GM08714 (cell line): Measurements from ENCODE around the gene SYNDIG1.

Source experiments
- H3K4me3 ChIP-seq: fragments of 200-500 bp; sonication (Bioruptor generic); 2 replicates; pipeline ENCODE4 v1.5.1; 2014; ENCODE audit warnings: mild to moderate bottlenecking, low read length, inconsistent platforms
- ZNF274 ChIP-seq: IDR thresholded peaks from 2 replicates; pipeline ENCODE4 v1.6.1; 2012; ENCODE audit warnings: mild to moderate bottlenecking, low read depth, low read length

Gene SYNDIG1

DNA sequence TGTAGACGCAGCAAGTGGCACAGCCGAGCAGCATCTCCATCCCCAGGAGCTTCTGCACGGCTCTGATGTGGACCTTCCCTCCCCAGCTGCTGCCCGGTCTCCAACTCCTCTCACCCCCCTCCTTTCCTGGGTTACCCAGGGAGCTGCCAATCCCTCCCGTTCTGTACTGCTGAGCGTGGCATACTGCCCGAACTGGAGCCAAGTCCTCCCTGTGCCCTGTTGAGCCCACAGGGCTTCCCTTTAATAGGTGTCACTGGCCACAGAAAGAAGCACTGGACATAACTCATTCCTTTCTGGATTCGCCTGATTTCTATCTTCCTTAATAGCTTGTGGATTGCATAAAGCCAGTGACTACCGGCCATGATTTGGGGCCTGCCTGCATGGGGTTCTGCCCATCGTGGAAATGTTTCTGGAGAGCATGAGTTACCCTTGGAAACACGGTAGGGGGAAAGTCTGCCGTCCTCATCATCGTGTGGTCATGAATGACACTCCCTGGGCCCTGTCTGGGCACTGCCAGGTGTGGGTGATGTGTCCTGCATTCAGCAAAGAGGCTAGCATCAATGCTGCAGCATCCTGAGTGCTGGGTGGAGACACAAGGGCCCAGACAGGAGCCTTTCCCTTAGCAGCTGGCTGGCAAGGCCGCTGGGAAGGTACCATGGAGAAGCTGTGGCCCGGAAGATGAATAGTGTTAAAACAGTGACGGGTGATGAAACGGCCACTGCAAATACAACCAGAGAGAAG, 189.7 kb downstream of the SYNDIG1 start:
- no peak for TF ChIP-seq ZNF274

DNA sequence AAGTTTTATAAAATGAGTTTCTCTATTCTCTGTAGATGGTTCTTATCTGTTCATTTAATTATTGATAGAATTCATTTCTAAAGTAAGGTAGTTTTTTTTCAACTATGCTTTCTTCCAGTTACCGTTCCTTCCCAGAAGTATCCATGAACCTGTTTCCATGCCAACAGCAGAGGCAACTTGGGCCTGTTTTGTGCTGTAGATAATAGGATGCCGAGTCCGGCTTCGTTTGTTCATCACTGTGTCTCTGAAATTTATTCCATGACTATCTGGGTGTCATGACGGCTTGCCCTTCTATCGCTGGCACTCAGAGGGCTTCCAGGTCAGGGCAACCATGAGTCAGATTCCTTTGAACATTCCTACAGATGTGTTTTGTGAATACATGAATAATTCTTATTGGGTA, 190.4 kb downstream of the SYNDIG1 start:
- TF ChIP-seq ZNF274: no peak
- H3K4me3 ChIP-seq: no peak overlapping the region

More for the DNA sequence above, 189.7 kb downstream of the SYNDIG1 start:
- no peak overlapping the region for H3K4me3 ChIP-seq

- H3K4me3 ChIP-seq: no peak overlapping the region
- no peak for TF ChIP-seq ZNF274
Observed at GRCh38 chr20:24660651-24661050, 191.2 kb downstream of the SYNDIG1 start.

GRCh38 chr20:24661255-24661654, 191.8 kb downstream of the SYNDIG1 start:
- no peak overlapping the region for H3K4me3 ChIP-seq
- TF ChIP-seq ZNF274: no peak

- H3K4me3 ChIP-seq: no peak overlapping the region
- no peak for TF ChIP-seq ZNF274
Observed at GRCh38 chr20:24662322-24662721, 192.9 kb downstream of the SYNDIG1 start.

DNA sequence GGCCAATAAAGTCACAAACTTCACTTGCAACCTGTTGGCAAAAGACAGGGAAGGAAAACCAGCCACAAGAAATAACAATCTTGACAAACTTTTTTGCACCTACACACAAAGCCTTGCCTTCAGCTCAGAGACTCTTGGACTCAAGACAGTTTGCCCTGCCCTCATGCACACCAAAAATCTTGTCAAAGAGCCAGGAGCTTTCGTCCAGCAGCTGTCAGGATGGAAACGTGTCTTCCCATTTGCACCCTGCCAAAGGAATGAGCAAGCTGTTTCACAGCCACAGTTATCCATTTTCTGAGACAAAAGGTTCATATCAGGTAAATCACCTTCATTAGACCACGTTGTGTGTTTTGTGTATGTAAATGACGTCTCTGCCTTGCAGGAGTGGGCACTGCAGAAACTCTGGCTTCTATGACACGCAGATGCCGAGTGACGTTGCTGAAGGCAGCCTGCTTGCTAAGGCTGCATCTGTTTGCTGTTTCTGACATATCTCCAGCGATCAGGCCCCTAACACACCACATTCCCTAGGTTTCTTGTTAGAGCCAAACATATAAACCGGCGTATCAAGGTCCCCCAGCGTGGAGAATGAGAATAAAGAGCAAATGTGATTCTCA, 193.4 kb downstream of the SYNDIG1 start:
- no peak overlapping the region for H3K4me3 ChIP-seq
- no peak for TF ChIP-seq ZNF274

- TF ChIP-seq ZNF274: no peak
- no peak overlapping the region for H3K4me3 ChIP-seq
Observed at GRCh38 chr20:24663496-24663895, 194.1 kb downstream of the SYNDIG1 start.

GRCh38 chr20:24664266-24664986, 195.0 kb downstream of the SYNDIG1 start:
- H3K4me3 ChIP-seq: no peak overlapping the region
- TF ChIP-seq ZNF274: no peak

DNA sequence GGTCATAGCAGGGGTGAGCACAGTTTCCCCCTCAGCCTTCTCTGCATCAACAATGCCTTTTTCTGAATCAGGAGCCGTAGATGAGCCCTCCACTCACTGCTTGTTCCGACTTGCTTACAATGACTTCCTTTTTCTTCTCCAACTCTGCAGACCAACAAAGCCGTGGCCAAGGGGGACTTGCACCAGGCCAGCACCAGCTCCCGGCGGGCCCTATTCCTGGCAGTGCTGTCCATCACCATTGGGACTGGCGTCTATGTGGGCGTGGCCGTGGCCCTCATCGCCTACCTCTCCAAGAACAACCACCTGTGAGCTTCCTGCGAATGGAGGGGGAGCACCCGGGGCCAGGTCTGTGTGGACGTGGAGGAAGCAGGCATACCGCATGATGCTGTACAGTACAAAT, 195.8 kb downstream of the SYNDIG1 start:
- TF ChIP-seq ZNF274: no peak
- no peak overlapping the region for H3K4me3 ChIP-seq

DNA sequence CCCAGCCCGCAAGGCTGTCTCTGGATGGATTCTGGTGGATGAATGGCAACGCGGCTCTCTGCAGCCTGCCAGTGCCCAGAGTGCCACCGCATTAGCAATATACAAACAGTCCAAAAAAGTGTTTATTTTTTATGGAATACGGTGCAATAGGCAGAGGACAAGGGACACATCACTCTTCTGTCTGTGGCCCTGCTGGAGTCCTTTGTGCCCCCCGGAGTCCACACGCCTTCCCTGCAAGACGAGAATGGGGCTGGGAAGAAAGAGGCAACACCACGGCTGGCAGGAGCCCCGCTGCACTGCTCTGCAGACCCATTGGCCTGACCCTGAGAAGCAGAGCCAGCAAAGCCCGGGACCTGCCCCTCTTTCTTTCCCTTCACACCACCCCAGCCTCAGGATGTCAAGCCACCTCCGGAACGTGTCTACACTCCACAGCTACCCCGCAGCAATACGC, 196.3 kb downstream of the SYNDIG1 start:
- no peak for TF ChIP-seq ZNF274
- no peak overlapping the region for H3K4me3 ChIP-seq

- no peak for TF ChIP-seq ZNF274
- H3K4me3 ChIP-seq: no peak overlapping the region
Observed at GRCh38 chr20:24667689-24668383, 198.4 kb downstream of the SYNDIG1 start.

DNA sequence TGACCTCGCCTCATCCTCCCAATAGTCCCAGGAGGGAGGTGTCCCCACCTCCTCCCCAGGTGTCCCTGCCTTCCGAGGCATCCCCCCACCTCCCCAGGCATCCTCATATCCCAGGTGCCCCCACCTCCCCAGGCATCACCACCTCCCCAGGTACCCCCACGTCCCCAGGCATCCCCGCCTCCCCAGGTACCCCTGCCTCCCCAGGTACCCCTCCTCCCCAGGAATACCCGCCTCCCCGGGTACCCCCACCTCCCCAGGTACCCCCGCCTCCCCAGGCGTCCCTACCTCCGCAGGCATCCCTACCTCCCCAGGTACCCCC, 198.9 kb downstream of the SYNDIG1 start:
- TF ChIP-seq ZNF274: no peak
- no peak overlapping the region for H3K4me3 ChIP-seq

- no peak overlapping the region for H3K4me3 ChIP-seq
- no peak for TF ChIP-seq ZNF274
Observed at GRCh38 chr20:24668791-24669190, 199.4 kb downstream of the SYNDIG1 start.

- no peak for TF ChIP-seq ZNF274
- H3K4me3 ChIP-seq: no peak overlapping the region
Observed at GRCh38 chr20:24669701-24670100, 200.3 kb downstream of the SYNDIG1 start.

- TF ChIP-seq ZNF274: no peak
- no peak overlapping the region for H3K4me3 ChIP-seq
Observed at GRCh38 chr20:24670341-24670872, 201.0 kb downstream of the SYNDIG1 start.
